HCT116 (cell line): ENCODE data around the gene RPH3AL. TPM values are rescaled to one million over a fixed set of nuclear protein-coding genes. Genes with fewer than 3 reads are reported as not detected.

ENCODE experiments used
- ATAC-seq: fragments of 200-7000 bp; cut with Tn5 transposase; 2 replicates; pipeline ENCODE4 v1.9.1; 2020; ENCODE audit warnings: mild to moderate bottlenecking, moderate library complexity
- BruUV-seq: library from RNA; stranded (reverse); fragments of 400-500 nt; replicated peaks from 2 replicates; lab custom pipeline; 2021; lab: Mats Ljungman, UMichigan
- CTCF ChIA-PET: fragments of 300-600 bp; sonication (Branson Sonifier 250); formaldehyde crosslinking; loops from one replicate; lab custom pipeline; 2021; ENCODE audit warnings: antibody characterized with exemption; lab: Charles Lee
- POLR2A ChIA-PET: fragments of 300-600, 350-600 bp; sonication (Branson Sonifier 250); formaldehyde crosslinking; loops from one replicate; lab custom pipeline; 2021; ENCODE audit warnings: antibody characterized with exemption; lab: Charles Lee
- RAD21 ChIA-PET, 2 experiments: fragments of 300-600 bp; sonication (Branson Sonifier 250); formaldehyde crosslinking; loops; one replicate each; lab custom pipeline; 2023; ENCODE audit warnings: low total read pairs in 2 of 2; ENCODE audit not compliant: uncharacterized antibody in 2 of 2, unreplicated experiment in 2 of 2, low non-redundant PET in 1 of 2; lab: Charles Lee
- DNase-seq: peaks from one replicate; pipeline ENCODE4 v3.0.0-alpha.2; 2010; ENCODE audit warnings: low read depth, low spot score
- H2AFZ ChIP-seq: fragments of 200-600 bp; shearing (Covaris generic), sonication (generic); 2 replicates; pipeline ENCODE4 v1.6.1; 2017; ENCODE audit warnings: low read depth, mixed run types, mixed read lengths, antibody characterized with exemption, low read length; ENCODE audit not compliant: poor library complexity, severe bottlenecking
- H3K27ac ChIP-seq: 2 replicates; pipeline ENCODE4 v1.5.1; 2012; ENCODE audit warnings: low read depth, low read length
- H3K27me3 ChIP-seq: fragments of 200-600 bp; sonication (generic); 2 replicates; pipeline ENCODE4 v1.6.1; 2016; ENCODE audit warnings: mixed run types, low read length, mixed read lengths; ENCODE audit not compliant: insufficient read depth
- H3K36me3 ChIP-seq, 2 experiments: fragments of 200-500 bp in 1 of 2; fragments of 200-600 bp in 1 of 2; sonication (Bioruptor generic) in 1 of 2; sonication (generic) in 1 of 2; 2 replicates each; pipeline versions ENCODE4 v1.5.1 to v1.6.1; 2014 to 2016; ENCODE audit warnings: low read length in 2 of 2, inconsistent platforms in 1 of 2, mixed read lengths in 1 of 2, mixed run types in 1 of 2; ENCODE audit not compliant: insufficient read depth in 2 of 2, control insufficient read depth in 1 of 2
- H3K4me1 ChIP-seq, 2 experiments: fragments of 200-600 bp in 1 of 2; sonication (generic) in 1 of 2; 2 replicates each; pipeline versions ENCODE4 v1.5.1 to v1.6.1; 2012 to 2017; ENCODE audit warnings: low read length in 2 of 2, inconsistent platforms in 1 of 2, mild to moderate bottlenecking in 1 of 2, mixed read lengths in 1 of 2, mixed run types in 1 of 2, moderate library complexity in 1 of 2; ENCODE audit not compliant: insufficient read depth in 2 of 2, control insufficient read depth in 1 of 2
- H3K4me2 ChIP-seq: fragments of 200-600 bp; sonication (generic); 2 replicates; pipeline ENCODE4 v1.6.1; 2017; ENCODE audit warnings: mixed run types, low read length, mixed read lengths
- H3K4me3 ChIP-seq, 2 experiments: fragments of 200-600 bp in 1 of 2; sonication (generic) in 1 of 2; replicated peaks in 1 of 2; 2 replicates each; pipeline ENCODE4 v1.5.1; 2011 to 2016; ENCODE audit warnings: low read length in 2 of 2, control low read depth in 1 of 2, low read depth in 1 of 2, mild to moderate bottlenecking in 1 of 2, mixed read lengths in 1 of 2, mixed run types in 1 of 2
- H3K79me2 ChIP-seq: fragments of 200-600 bp; sonication (generic); 2 replicates; pipeline ENCODE4 v1.6.1; 2017; ENCODE audit warnings: mild to moderate bottlenecking, mixed run types, low read length, moderate library complexity, mixed read lengths; ENCODE audit not compliant: insufficient read depth
- H3K9ac ChIP-seq: fragments of 200-600 bp; sonication (generic); 2 replicates; pipeline ENCODE4 v1.6.1; 2016; ENCODE audit warnings: low read length, mixed read lengths
- H3K9me2 ChIP-seq: fragments of 200-600 bp; sonication (generic), shearing (Covaris generic); 2 replicates; pipeline ENCODE4 v1.6.1; 2017; ENCODE audit warnings: mixed run types, mild to moderate bottlenecking, moderate library complexity; ENCODE audit not compliant: insufficient read depth
- H3K9me3 ChIP-seq, 2 experiments: fragments of 200-500 bp in 1 of 2; fragments of 200-600 bp in 1 of 2; sonication (Bioruptor generic) in 1 of 2; sonication (generic) in 1 of 2; 2 replicates each; pipeline ENCODE4 v1.6.1; 2014 to 2017; ENCODE audit warnings: low read length in 2 of 2, mixed read lengths in 2 of 2, inconsistent platforms in 1 of 2, low read depth in 1 of 2, mild to moderate bottlenecking in 1 of 2, mixed run types in 1 of 2, moderate library complexity in 1 of 2; ENCODE audit not compliant: control insufficient read depth in 1 of 2, insufficient read depth in 1 of 2
- H4K20me1 ChIP-seq: fragments of 200-600 bp; sonication (generic), shearing (Covaris generic); 2 replicates; pipeline ENCODE4 v1.6.1; 2017; ENCODE audit warnings: mixed run types, mild to moderate bottlenecking, moderate library complexity; ENCODE audit not compliant: insufficient read depth
- CBX3 ChIP-seq: IDR thresholded peaks from 2 replicates; pipeline ENCODE4 v1.6.1; 2012; ENCODE audit warnings: low read depth
- EGR1 ChIP-seq: IDR thresholded peaks from 2 replicates; pipeline ENCODE4 v1.6.1; 2012; ENCODE audit warnings: low read depth
- POLR2AphosphoS5 ChIP-seq: IDR thresholded peaks from 2 replicates; pipeline ENCODE4 v1.6.1; 2011; ENCODE audit warnings: mild to moderate bottlenecking, low read depth, low read length, moderate library complexity
- SIN3A ChIP-seq: IDR thresholded peaks from 2 replicates; pipeline ENCODE4 v1.6.1; 2012; ENCODE audit warnings: low read depth
- SRF ChIP-seq: IDR thresholded peaks from 2 replicates; pipeline ENCODE4 v1.6.1; 2012; ENCODE audit warnings: low read depth
- TCF7L2 ChIP-seq: IDR thresholded peaks from 2 replicates; pipeline ENCODE4 v1.7.0; 2011; ENCODE audit warnings: borderline replicate concordance, inconsistent platforms; ENCODE audit not compliant: insufficient read depth, insufficient read length; ENCODE audit errors: extremely low read depth
- ZFX ChIP-seq: fragments of 450-650 bp; IDR thresholded peaks from 2 replicates; pipeline ENCODE4 v1.6.1; 2017
- ZNF274 ChIP-seq: fragments of 200-500 bp; sonication (Bioruptor generic); IDR thresholded peaks from 2 replicates; pipeline ENCODE4 v1.6.1; 2014; ENCODE audit warnings: mild to moderate bottlenecking, low read depth, low read length, inconsistent platforms
- intact Hi-C: fragments of 100-400 bp; cut with micrococcal nuclease; formaldehyde crosslinking; loops from 2 replicates; pipeline ENCODE4 v1.10.0; 2022
- total RNA-seq: library from RNA; stranded (reverse); gene quantifications from one replicate; pipeline ENCODE4 v1.2.1, GENCODE V29; 2021; ENCODE audit not compliant: unreplicated experiment
- TF ChIP-seq, protein P1 (sequence below), 3 experiments: fragments of 200-600 bp in 1 of 3; sonication (generic) in 1 of 3; IDR thresholded peaks in 2 of 3; conservative IDR thresholded peaks in 1 of 3; 2 replicates each; pipeline ENCODE4 v1.5.1; 2012 to 2017; ENCODE audit warnings: low read depth in 2 of 3, low read length in 2 of 3, antibody characterized with exemption in 1 of 3, borderline replicate concordance in 1 of 3, control low read depth in 1 of 3, mild to moderate bottlenecking in 1 of 3, mixed read lengths in 1 of 3, mixed run types in 1 of 3, moderate library complexity in 1 of 3; ENCODE audit not compliant: insufficient read depth in 1 of 3

RPH3AL gene
- total RNA-seq, 1 experiment from 2014 or later: 17.0 TPM

DNA sequence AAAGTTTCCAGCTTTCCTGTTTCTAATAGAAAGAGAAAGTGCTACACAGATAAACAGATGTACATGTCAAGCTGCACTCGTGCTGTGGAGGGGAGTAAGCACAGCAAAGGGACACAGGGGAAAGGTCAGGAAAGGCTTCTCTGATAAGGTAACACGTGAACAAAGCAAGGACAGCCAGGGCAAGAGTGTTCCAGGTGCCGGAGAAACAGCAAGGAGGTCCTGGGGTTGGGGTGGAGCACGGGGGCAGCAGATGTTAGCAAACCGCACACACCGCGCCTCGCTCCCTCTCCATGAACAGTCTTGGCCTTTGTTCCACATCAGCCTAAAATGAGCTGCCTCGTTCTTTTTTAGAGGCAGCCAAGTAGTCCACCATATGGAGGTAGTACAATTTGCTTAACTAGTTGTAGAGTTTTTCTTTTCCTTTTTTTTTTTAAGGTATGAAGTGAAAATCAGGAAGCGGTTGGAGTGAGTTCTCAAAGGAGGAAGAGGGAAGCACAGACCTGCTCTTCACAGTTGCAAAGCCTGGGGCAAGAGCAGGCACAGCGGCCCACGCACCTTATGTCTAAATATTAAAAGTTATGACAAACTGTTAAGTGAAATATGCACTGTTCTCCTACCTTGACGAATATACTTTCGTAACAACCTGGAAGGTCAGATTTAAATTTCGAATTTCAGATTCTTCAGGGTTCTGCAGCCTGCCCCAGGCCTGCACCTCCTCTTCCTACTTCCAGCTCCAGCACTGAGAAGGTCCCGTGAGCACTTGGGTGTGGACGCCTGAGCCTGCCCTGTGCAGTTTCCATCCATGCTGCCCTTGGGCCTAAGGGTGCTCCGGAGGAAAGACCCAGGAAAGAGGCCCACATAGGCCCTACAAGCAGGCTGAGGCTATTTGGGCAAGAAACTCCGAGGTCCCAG lies 41.5 kb upstream of the RPH3AL start:
- no peaks in the 10 kb centered on the region for H3K9me2 ChIP-seq
- H3K27me3 ChIP-seq: no peaks in the 10 kb centered on the region
- no peaks in the 10 kb centered on the region for H3K4me1 ChIP-seq
- H4K20me1 ChIP-seq: no peaks in the 10 kb centered on the region
- H3K79me2 ChIP-seq: no peaks in the 10 kb centered on the region
- CTCF ChIA-PET: interaction anchor here (1.3 kb wide), 1 partner anchor 18 kb away, joined by 5 read pairs; no protein-coding TSS in a partner anchor
- H2AFZ ChIP-seq: no peak overlapping the region
- no peak overlapping the region for H3K27ac ChIP-seq
- H3K4me2 ChIP-seq: no peak overlapping the region
- RAD21 ChIA-PET: no interaction called here
- no peak for ATAC-seq
- no peak for TF ChIP-seq EGR1
- TF ChIP-seq, protein P1, sequence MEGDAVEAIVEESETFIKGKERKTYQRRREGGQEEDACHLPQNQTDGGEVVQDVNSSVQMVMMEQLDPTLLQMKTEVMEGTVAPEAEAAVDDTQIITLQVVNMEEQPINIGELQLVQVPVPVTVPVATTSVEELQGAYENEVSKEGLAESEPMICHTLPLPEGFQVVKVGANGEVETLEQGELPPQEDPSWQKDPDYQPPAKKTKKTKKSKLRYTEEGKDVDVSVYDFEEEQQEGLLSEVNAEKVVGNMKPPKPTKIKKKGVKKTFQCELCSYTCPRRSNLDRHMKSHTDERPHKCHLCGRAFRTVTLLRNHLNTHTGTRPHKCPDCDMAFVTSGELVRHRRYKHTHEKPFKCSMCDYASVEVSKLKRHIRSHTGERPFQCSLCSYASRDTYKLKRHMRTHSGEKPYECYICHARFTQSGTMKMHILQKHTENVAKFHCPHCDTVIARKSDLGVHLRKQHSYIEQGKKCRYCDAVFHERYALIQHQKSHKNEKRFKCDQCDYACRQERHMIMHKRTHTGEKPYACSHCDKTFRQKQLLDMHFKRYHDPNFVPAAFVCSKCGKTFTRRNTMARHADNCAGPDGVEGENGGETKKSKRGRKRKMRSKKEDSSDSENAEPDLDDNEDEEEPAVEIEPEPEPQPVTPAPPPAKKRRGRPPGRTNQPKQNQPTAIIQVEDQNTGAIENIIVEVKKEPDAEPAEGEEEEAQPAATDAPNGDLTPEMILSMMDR (IDR thresholded peaks at IDR 0.05 in 2 of 3, conservative IDR thresholded peaks at IDR 0.05 in 1 of 3; ENCODE audit: borderline replicate concordance in 1 of 3, insufficient read depth in 1 of 3, low read depth in 2 of 3, low read length in 2 of 3): no peak
- TF ChIP-seq ZFX: no peak
- TF ChIP-seq ZNF274: no peak
- TF ChIP-seq CBX3: no peak
- no peak for TF ChIP-seq POLR2AphosphoS5
- no peak for TF ChIP-seq SIN3A
- TF ChIP-seq SRF: no peak
- no peak for TF ChIP-seq TCF7L2
- TF ChIP-seq, all 23 proteins: peak for 0
- no TSS peak for BruUV-seq
- Histone ChIP-seq H3K36me3 (no peaks in the 10 kb centered on the region), H3K4me3 (no peak overlapping the region), H3K9ac (no peak overlapping the region), H3K9me3 (no peaks in the 10 kb centered on the region)
- POLR2A ChIA-PET: no interaction called here
- DNase-seq: no peak
- intact Hi-C loops: no loop called here
